Measurements from ENCODE around the gene TAC3.

Gene TAC3

GRCh38 chr12:57048423-57049118 lies 32.2 kb upstream of the TAC3 start:
- Histone ChIP-seq H3K4me1 (ENCODE audit: control insufficient read depth in 1 of 2, insufficient read depth in 2 of 2, low read length in 2 of 2) (peaks cover 24 to 35% of the 10 kb centered on the region in 2 donors), H3K27me3 (ENCODE audit: control insufficient read depth in 1 of 2, insufficient read depth in 2 of 2, low read length in 2 of 2) (no peaks in the 10 kb centered on the region), H3K9ac (ENCODE audit: low read depth in 1 of 2, low read length in 2 of 2) (peak overlapping the region; percentile 73 to 74), H3K36me3 (ENCODE audit: control insufficient read depth in 1 of 2, insufficient read depth in 2 of 2, low read length in 2 of 2) (peaks cover 16 to 37% of the 10 kb centered on the region in 2 donors), H3K4me3 (ENCODE audit: low read depth in 1 of 2, low read length in 2 of 2) (peak overlapping the region; percentile 88 to 93), H3K9me3 (ENCODE audit: control insufficient read depth in 1 of 2, low read length in 2 of 2) (no peaks in the 10 kb centered on the region), H3K27ac (ENCODE audit: low read depth, low read length) (no peak overlapping the region)

- H3K27me3 ChIP-seq (ENCODE audit: control insufficient read depth in 1 of 2, insufficient read depth in 2 of 2, low read length in 2 of 2): no peaks in the 10 kb centered on the region
- peak overlapping the region; percentile 88 to 93 for H3K4me3 ChIP-seq (ENCODE audit: low read depth in 1 of 2, low read length in 2 of 2)
- H3K27ac ChIP-seq (ENCODE audit: low read depth, low read length): no peak overlapping the region
- H3K4me1 ChIP-seq (ENCODE audit: control insufficient read depth in 1 of 2, insufficient read depth in 2 of 2, low read length in 2 of 2): peaks cover 24 to 35% of the 10 kb centered on the region in 2 donors
- peaks cover 19 to 41% of the 10 kb centered on the region in 2 donors for H3K36me3 ChIP-seq (ENCODE audit: control insufficient read depth in 1 of 2, insufficient read depth in 2 of 2, low read length in 2 of 2)
- H3K9ac ChIP-seq (ENCODE audit: low read depth in 1 of 2, low read length in 2 of 2): peak overlapping the region; percentile 3 to 74
- no peaks in the 10 kb centered on the region for H3K9me3 ChIP-seq (ENCODE audit: control insufficient read depth in 1 of 2, low read length in 2 of 2)
Observed at GRCh38 chr12:57047981-57048380, 31.7 kb upstream of the TAC3 start.

GRCh38 chr12:57046947-57047890 lies 30.9 kb upstream of the TAC3 start:
- H3K4me3 ChIP-seq (ENCODE audit: low read depth in 1 of 2, low read length in 2 of 2): peak overlapping the region; percentile 88 to 93
- H3K27me3 ChIP-seq (ENCODE audit: control insufficient read depth in 1 of 2, insufficient read depth in 2 of 2, low read length in 2 of 2): no peaks in the 10 kb centered on the region
- H3K9me3 ChIP-seq (ENCODE audit: control insufficient read depth in 1 of 2, low read length in 2 of 2): no peaks in the 10 kb centered on the region
- peak overlapping the region; percentile 3 to 74 for H3K9ac ChIP-seq (ENCODE audit: low read depth in 1 of 2, low read length in 2 of 2)
- peaks cover 24 to 35% of the 10 kb centered on the region in 2 donors for H3K4me1 ChIP-seq (ENCODE audit: control insufficient read depth in 1 of 2, insufficient read depth in 2 of 2, low read length in 2 of 2)
- H3K36me3 ChIP-seq (ENCODE audit: control insufficient read depth in 1 of 2, insufficient read depth in 2 of 2, low read length in 2 of 2): peaks cover 23 to 49% of the 10 kb centered on the region in 2 donors
- no peak overlapping the region for H3K27ac ChIP-seq (ENCODE audit: low read depth, low read length)

- H3K9me3 ChIP-seq (ENCODE audit: control insufficient read depth in 1 of 2, low read length in 2 of 2): no peaks in the 10 kb centered on the region
- no peaks in the 10 kb centered on the region for H3K27me3 ChIP-seq (ENCODE audit: control insufficient read depth in 1 of 2, insufficient read depth in 2 of 2, low read length in 2 of 2)
- H3K4me1 ChIP-seq (ENCODE audit: control insufficient read depth in 1 of 2, insufficient read depth in 2 of 2, low read length in 2 of 2): peaks cover 21 to 29% of the 10 kb centered on the region in 2 donors
- peak overlapping the region in 1 of 2 donors; percentile 93 for H3K4me3 ChIP-seq (ENCODE audit: low read depth in 1 of 2, low read length in 2 of 2)
- no peak overlapping the region for H3K27ac ChIP-seq (ENCODE audit: low read depth, low read length)
- no peak overlapping the region for H3K9ac ChIP-seq (ENCODE audit: low read depth in 1 of 2, low read length in 2 of 2)
- peaks cover 30 to 58% of the 10 kb centered on the region in 2 donors for H3K36me3 ChIP-seq (ENCODE audit: control insufficient read depth in 1 of 2, insufficient read depth in 2 of 2, low read length in 2 of 2)
Observed at GRCh38 chr12:57046086-57046791, 29.9 kb upstream of the TAC3 start.

GRCh38 chr12:57044889-57045288 lies 28.6 kb upstream of the TAC3 start:
- Histone ChIP-seq H3K9me3 (ENCODE audit: control insufficient read depth in 1 of 2, low read length in 2 of 2) (no peaks in the 10 kb centered on the region), H3K4me3 (ENCODE audit: low read depth in 1 of 2, low read length in 2 of 2) (no peak overlapping the region), H3K36me3 (ENCODE audit: control insufficient read depth in 1 of 2, insufficient read depth in 2 of 2, low read length in 2 of 2) (peaks cover 37 to 71% of the 10 kb centered on the region in 2 donors), H3K9ac (ENCODE audit: low read depth in 1 of 2, low read length in 2 of 2) (no peak overlapping the region), H3K27me3 (ENCODE audit: control insufficient read depth in 1 of 2, insufficient read depth in 2 of 2, low read length in 2 of 2) (no peaks in the 10 kb centered on the region), H3K27ac (ENCODE audit: low read depth, low read length) (no peak overlapping the region), H3K4me1 (ENCODE audit: control insufficient read depth in 1 of 2, insufficient read depth in 2 of 2, low read length in 2 of 2) (peaks cover 20% of the 10 kb centered on the region in 2 donors)

GRCh38 chr12:57044468-57044867 lies 28.1 kb upstream of the TAC3 start:
- Histone ChIP-seq H3K4me1 (ENCODE audit: control insufficient read depth in 1 of 2, insufficient read depth in 2 of 2, low read length in 2 of 2) (peaks cover 20% of the 10 kb centered on the region in 2 donors), H3K4me3 (ENCODE audit: low read depth in 1 of 2, low read length in 2 of 2) (no peak overlapping the region), H3K36me3 (ENCODE audit: control insufficient read depth in 1 of 2, insufficient read depth in 2 of 2, low read length in 2 of 2) (peaks cover 38 to 75% of the 10 kb centered on the region in 2 donors), H3K27ac (ENCODE audit: low read depth, low read length) (no peak overlapping the region), H3K27me3 (ENCODE audit: control insufficient read depth in 1 of 2, insufficient read depth in 2 of 2, low read length in 2 of 2) (no peaks in the 10 kb centered on the region), H3K9ac (ENCODE audit: low read depth in 1 of 2, low read length in 2 of 2) (no peak overlapping the region), H3K9me3 (ENCODE audit: control insufficient read depth in 1 of 2, low read length in 2 of 2) (no peaks in the 10 kb centered on the region)

GRCh38 chr12:57042695-57043094 lies 26.4 kb upstream of the TAC3 start:
- Histone ChIP-seq H3K9me3 (ENCODE audit: control insufficient read depth in 1 of 2, low read length in 2 of 2) (no peaks in the 10 kb centered on the region), H3K27ac (ENCODE audit: low read depth, low read length) (no peak overlapping the region), H3K9ac (ENCODE audit: low read depth in 1 of 2, low read length in 2 of 2) (no peak overlapping the region), H3K4me1 (ENCODE audit: control insufficient read depth in 1 of 2, insufficient read depth in 2 of 2, low read length in 2 of 2) (peaks cover 14 to 15% of the 10 kb centered on the region in 2 donors), H3K27me3 (ENCODE audit: control insufficient read depth in 1 of 2, insufficient read depth in 2 of 2, low read length in 2 of 2) (no peaks in the 10 kb centered on the region), H3K4me3 (ENCODE audit: low read depth in 1 of 2, low read length in 2 of 2) (no peak overlapping the region), H3K36me3 (ENCODE audit: control insufficient read depth in 1 of 2, insufficient read depth in 2 of 2, low read length in 2 of 2) (peaks cover 49 to 90% of the 10 kb centered on the region in 2 donors)

- no peaks in the 10 kb centered on the region for H3K27me3 ChIP-seq (ENCODE audit: control insufficient read depth in 1 of 2, insufficient read depth in 2 of 2, low read length in 2 of 2)
- no peak overlapping the region for H3K9ac ChIP-seq (ENCODE audit: low read depth in 1 of 2, low read length in 2 of 2)
- H3K27ac ChIP-seq (ENCODE audit: low read depth, low read length): no peak overlapping the region
- H3K4me1 ChIP-seq (ENCODE audit: control insufficient read depth in 1 of 2, insufficient read depth in 2 of 2, low read length in 2 of 2): peaks cover 0 to 8% of the 10 kb centered on the region in 2 donors
- H3K4me3 ChIP-seq (ENCODE audit: low read depth in 1 of 2, low read length in 2 of 2): no peak overlapping the region
- no peaks in the 10 kb centered on the region for H3K9me3 ChIP-seq (ENCODE audit: control insufficient read depth in 1 of 2, low read length in 2 of 2)
- peaks cover 54 to 93% of the 10 kb centered on the region in 2 donors for H3K36me3 ChIP-seq (ENCODE audit: control insufficient read depth in 1 of 2, insufficient read depth in 2 of 2, low read length in 2 of 2)
Observed at GRCh38 chr12:57040750-57041149, 24.4 kb upstream of the TAC3 start.

- peaks cover 55 to 93% of the 10 kb centered on the region in 2 donors for H3K36me3 ChIP-seq (ENCODE audit: control insufficient read depth in 1 of 2, insufficient read depth in 2 of 2, low read length in 2 of 2)
- no peaks in the 10 kb centered on the region for H3K27me3 ChIP-seq (ENCODE audit: control insufficient read depth in 1 of 2, insufficient read depth in 2 of 2, low read length in 2 of 2)
- H3K4me1 ChIP-seq (ENCODE audit: control insufficient read depth in 1 of 2, insufficient read depth in 2 of 2, low read length in 2 of 2): peaks cover 0 to 4% of the 10 kb centered on the region in 2 donors
- H3K27ac ChIP-seq (ENCODE audit: low read depth, low read length): no peak overlapping the region
- H3K9ac ChIP-seq (ENCODE audit: low read depth in 1 of 2, low read length in 2 of 2): no peak overlapping the region
- H3K4me3 ChIP-seq (ENCODE audit: low read depth in 1 of 2, low read length in 2 of 2): no peak overlapping the region
- H3K9me3 ChIP-seq (ENCODE audit: control insufficient read depth in 1 of 2, low read length in 2 of 2): no peaks in the 10 kb centered on the region
Observed at GRCh38 chr12:57040211-57040610, 23.9 kb upstream of the TAC3 start.
